Activated CD8-positive, alpha-beta T cell treated with anti-CD3 and anti-CD28 coated beads for 36 hours (primary cell): Measurements from ENCODE around the gene DGKG. TPM values are rescaled to one million over a fixed set of nuclear protein-coding genes. Genes with fewer than 3 reads are reported as not detected.

Source experiments
- ATAC-seq: fragments of 200-7000 bp; cut with Tn5 transposase; one replicate; pipeline ENCODE4 v1.10.0; 2021; ENCODE audit warnings: mild to moderate bottlenecking, moderate library complexity
- CTCF ChIA-PET: fragments of 350-600 bp; sonication (Branson Sonifier 250); formaldehyde crosslinking; loops from one replicate; lab custom pipeline; 2021; ENCODE audit warnings: antibody characterized with exemption; lab: Charles Lee
- POLR2A ChIA-PET: fragments of 350-600 bp; sonication (Branson Sonifier 250); formaldehyde crosslinking; loops from one replicate; lab custom pipeline; 2021; ENCODE audit warnings: antibody characterized with exemption; lab: Charles Lee
- DNase-seq: peaks from one replicate; pipeline ENCODE4 v3.0.0-alpha.2; 2020
- H3K27ac Mint-ChIP-seq: one replicate; pipeline ENCODE4 v1.8.0; 2021; ENCODE audit warnings: mild to moderate bottlenecking, mixed read lengths
- H3K27me3 Mint-ChIP-seq: one replicate; pipeline ENCODE4 v1.8.0; 2021; ENCODE audit warnings: mixed read lengths
- H3K36me3 Mint-ChIP-seq: one replicate; pipeline ENCODE4 v1.8.0; 2021; ENCODE audit warnings: low read depth, mixed read lengths
- H3K4me1 Mint-ChIP-seq: one replicate; pipeline ENCODE4 v1.8.0; 2021; ENCODE audit warnings: low read depth, mixed read lengths
- H3K4me3 Mint-ChIP-seq: one replicate; pipeline ENCODE4 v1.8.0; 2021; ENCODE audit warnings: mild to moderate bottlenecking, moderate library complexity, mixed read lengths
- H3K9me3 Mint-ChIP-seq: one replicate; pipeline ENCODE4 v1.8.0; 2021; ENCODE audit warnings: mixed read lengths
- CTCF ChIP-seq: fragments of 200-600 bp; IDR thresholded peaks from one replicate; pipeline ENCODE4 v1.8.0; 2022; ENCODE audit warnings: antibody characterized with exemption, mild to moderate bottlenecking
- intact Hi-C: fragments of 100-400 bp; cut with micrococcal nuclease; formaldehyde crosslinking; loops from one replicate; pipeline ENCODE4 v1.10.0; 2022
- total RNA-seq, 2 experiments: library from RNA; stranded (reverse); gene quantifications; one replicate each; pipeline ENCODE4 v1.2.3, GENCODE V29; 2021

Gene DGKG
- total RNA-seq, 2 experiments from 2014 or later, result 0.18 to 0.36 TPM

GRCh38 chr3:186383026-186383993 is 21.3 kb upstream of the DGKG start:
- Mint-ChIP-seq H3K36me3 (no peaks in the 10 kb centered on the region), H3K4me1 (peaks cover 19% of the 10 kb centered on the region), H3K4me3 (no peak overlapping the region), H3K9me3 (peaks cover 4% of the 10 kb centered on the region), H3K27me3 (peaks cover 6% of the 10 kb centered on the region), H3K27ac (no peak overlapping the region)
- DNase-seq (no peak), ATAC-seq (no peak)
- CTCF ChIA-PET, result interaction anchor here (1.0 to 2.4 kb wide), 3 partner anchors 123 to 234 kb away, joined by 3 to 5 read pairs (median 4); no protein-coding TSS in a partner anchor
- intact Hi-C loops, result no loop called here
- POLR2A ChIA-PET, result interaction anchor here (0.6 kb wide), 1 partner anchor 243 kb away, joined by 3 read pairs; no protein-coding TSS in a partner anchor
- TF ChIP-seq CTCF, result no peak

GRCh38 chr3:186382217-186382885 is 20.3 kb upstream of the DGKG start:
- ChIA-PET POLR2A (interaction anchor here (0.6 kb wide), 1 partner anchor 244 kb away, joined by 3 read pairs; no protein-coding TSS in a partner anchor), CTCF (interaction anchor here (0.9 to 2.4 kb wide), 4 partner anchors 122 to 439 kb away, joined by 3 to 5 read pairs (median 4); no protein-coding TSS in a partner anchor)
- Mint-ChIP-seq H3K36me3 (no peaks in the 10 kb centered on the region), H3K27ac (no peak overlapping the region), H3K4me3 (no peak overlapping the region), H3K9me3 (peaks cover 4% of the 10 kb centered on the region), H3K4me1 (peaks cover 19% of the 10 kb centered on the region), H3K27me3 (peaks cover 6% of the 10 kb centered on the region)
- DNase-seq, result no peak
- intact Hi-C loops, result no loop called here
- no peak for ATAC-seq
- no peak for TF ChIP-seq CTCF

GRCh38 chr3:186381424-186382216 is 19.6 kb upstream of the DGKG start:
- no peak for TF ChIP-seq CTCF
- Mint-ChIP-seq H3K36me3 (no peaks in the 10 kb centered on the region), H3K4me3 (no peak overlapping the region), H3K27ac (no peak overlapping the region), H3K9me3 (peaks cover 4% of the 10 kb centered on the region), H3K4me1 (peaks cover 13% of the 10 kb centered on the region), H3K27me3 (peaks cover 7% of the 10 kb centered on the region)
- intact Hi-C loops, result no loop called here
- no peak for ATAC-seq
- ChIA-PET POLR2A (interaction anchor here (1.3 kb wide), 1 partner anchor 152 kb away, joined by 3 read pairs; no protein-coding TSS in a partner anchor), CTCF (interaction anchor here (0.9 to 2.4 kb wide), 4 partner anchors 121 to 438 kb away, joined by 3 to 5 read pairs (median 4); no protein-coding TSS in a partner anchor)
- no peak for DNase-seq

GRCh38 chr3:186380622-186381380 is 18.8 kb upstream of the DGKG start:
- Mint-ChIP-seq H3K9me3 (peaks cover 4% of the 10 kb centered on the region), H3K4me3 (no peak overlapping the region), H3K4me1 (peaks cover 12% of the 10 kb centered on the region), H3K27ac (no peak overlapping the region), H3K36me3 (no peaks in the 10 kb centered on the region), H3K27me3 (peaks cover 13% of the 10 kb centered on the region)
- TF ChIP-seq CTCF, result no peak
- intact Hi-C loops, result no loop called here
- ChIA-PET CTCF (interaction anchor here (2.4 kb wide), 1 partner anchor 160 kb away, joined by 5 read pairs; no protein-coding TSS in a partner anchor), POLR2A (interaction anchor here (1.3 kb wide), 1 partner anchor 153 kb away, joined by 3 read pairs; no protein-coding TSS in a partner anchor)
- peak; percentile 79 for ATAC-seq
- peak; percentile 18 for DNase-seq
